Endothelial cell of umbilical vein (primary cell): ENCODE data around the gene NF2.

Experiments used
- EZH2 ChIP-seq: IDR thresholded peaks from 2 replicates; pipeline ENCODE4 v1.6.1; 2012; ENCODE audit warnings: borderline replicate concordance, low read depth, mild to moderate bottlenecking, moderate library complexity, low read length, inconsistent platforms; ENCODE audit not compliant: severe bottlenecking
- JUN ChIP-seq: IDR thresholded peaks from 2 replicates; pipeline ENCODE4 v1.6.1; 2011; ENCODE audit warnings: borderline replicate concordance, low read depth; ENCODE audit not compliant: insufficient read length, insufficient read depth
- MYC ChIP-seq: IDR thresholded peaks from one replicate; pipeline ENCODE4 v1.6.1; 2011; ENCODE audit warnings: mild to moderate bottlenecking, low read depth, low read length
- POLR2A ChIP-seq: IDR thresholded peaks from 2 replicates; pipeline ENCODE4 v1.6.1; 2012; ENCODE audit warnings: low read depth, mild to moderate bottlenecking, control low read depth, low read length
- POLR2AphosphoS5 ChIP-seq: IDR thresholded peaks from 2 replicates; pipeline ENCODE4 v1.6.1; 2012; ENCODE audit warnings: low read depth, mild to moderate bottlenecking, control low read depth, low read length, moderate library complexity; ENCODE audit not compliant: insufficient read depth
- TF ChIP-seq, protein P1 (sequence below), 2 donors: IDR thresholded peaks; 1 replicate in 1 of 2; 2 replicates in 1 of 2; pipeline ENCODE4 v1.5.1; 2011; ENCODE audit warnings: low read length in 2 of 2, mild to moderate bottlenecking in 2 of 2, moderate library complexity in 2 of 2, control low read depth in 1 of 2, inconsistent platforms in 1 of 2, low read depth in 1 of 2; ENCODE audit not compliant: insufficient read depth in 1 of 2; ENCODE audit errors: extremely low read depth in 1 of 2

DNA sequence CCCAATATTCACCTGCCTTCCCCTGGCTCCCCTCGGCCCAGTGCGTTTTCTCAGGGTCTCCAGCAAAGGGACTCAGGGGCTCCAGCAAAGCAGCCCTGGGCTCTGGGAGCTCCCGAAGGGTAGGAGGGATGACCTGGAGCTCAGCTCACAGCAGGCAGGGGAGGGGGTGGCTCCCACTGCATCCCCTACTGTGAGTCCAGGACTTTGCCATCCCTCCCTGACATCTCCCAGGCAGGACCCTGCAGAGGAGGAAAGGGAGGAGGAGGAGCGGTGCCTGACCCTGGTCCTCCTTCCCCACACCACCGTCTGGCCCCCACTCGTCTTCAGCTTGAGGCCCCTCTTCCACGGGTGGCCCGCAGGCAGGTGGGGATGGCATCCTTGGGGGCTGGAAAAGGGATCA is 121.4 kb downstream of the NF2 start:
- TF ChIP-seq POLR2AphosphoS5 (no peak), EZH2 (no peak), JUN (no peak), POLR2A (no peak), MYC (no peak)
- TF ChIP-seq, protein P1, sequence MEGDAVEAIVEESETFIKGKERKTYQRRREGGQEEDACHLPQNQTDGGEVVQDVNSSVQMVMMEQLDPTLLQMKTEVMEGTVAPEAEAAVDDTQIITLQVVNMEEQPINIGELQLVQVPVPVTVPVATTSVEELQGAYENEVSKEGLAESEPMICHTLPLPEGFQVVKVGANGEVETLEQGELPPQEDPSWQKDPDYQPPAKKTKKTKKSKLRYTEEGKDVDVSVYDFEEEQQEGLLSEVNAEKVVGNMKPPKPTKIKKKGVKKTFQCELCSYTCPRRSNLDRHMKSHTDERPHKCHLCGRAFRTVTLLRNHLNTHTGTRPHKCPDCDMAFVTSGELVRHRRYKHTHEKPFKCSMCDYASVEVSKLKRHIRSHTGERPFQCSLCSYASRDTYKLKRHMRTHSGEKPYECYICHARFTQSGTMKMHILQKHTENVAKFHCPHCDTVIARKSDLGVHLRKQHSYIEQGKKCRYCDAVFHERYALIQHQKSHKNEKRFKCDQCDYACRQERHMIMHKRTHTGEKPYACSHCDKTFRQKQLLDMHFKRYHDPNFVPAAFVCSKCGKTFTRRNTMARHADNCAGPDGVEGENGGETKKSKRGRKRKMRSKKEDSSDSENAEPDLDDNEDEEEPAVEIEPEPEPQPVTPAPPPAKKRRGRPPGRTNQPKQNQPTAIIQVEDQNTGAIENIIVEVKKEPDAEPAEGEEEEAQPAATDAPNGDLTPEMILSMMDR (IDR thresholded peaks at IDR 0.05; ENCODE audit: extremely low read depth in 1 of 2, insufficient read depth in 1 of 2, low read depth in 1 of 2, low read length in 2 of 2) = no peak
